Measurements from ENCODE around the gene MLXIPL. TPM values are rescaled to one million over a fixed set of nuclear protein-coding genes. Genes with fewer than 3 reads are reported as not detected.
"Not testable (repeated sequence)": the region's sequence is repeated elsewhere in the genome, so short reads cannot be mapped to it uniquely, and the experiment has no call there.

The MLXIPL gene
- total RNA-seq, 1 experiment from 2014 or later = 19.8 TPM

GRCh38 chr7:73621168-73622063 lies 2.9 kb downstream of the MLXIPL start:
- ChIA-PET CTCF (no interaction called here), POLR2A (no interaction called here)
- Mint-ChIP-seq H3K27ac (ENCODE audit: unreplicated experiment) (no peak overlapping the region), H3K9me3 (ENCODE audit: unreplicated experiment) (no peaks in the 10 kb centered on the region), H3K36me3 (ENCODE audit: insufficient read depth, unreplicated experiment) (peaks cover 6% of the 10 kb centered on the region), H3K27me3 (ENCODE audit: insufficient read depth, unreplicated experiment) (no peaks in the 10 kb centered on the region), H3K4me1 (ENCODE audit: low read depth, unreplicated experiment) (peaks cover 8% of the 10 kb centered on the region), H3K4me3 (ENCODE audit: unreplicated experiment) (no peak overlapping the region)
- intact Hi-C loops (cut with micrococcal nuclease; ENCODE audit: unreplicated experiment) = loop anchor here (5.0 kb wide), 1 partner anchor 96 kb away; the partner anchor contains the start of gene STX1A
- Histone ChIP-seq H3K9me3 (no peaks in the 10 kb centered on the region), H3K4me3 (ENCODE audit: low read depth, low read length) (no peak overlapping the region), H3K4me1 (peaks cover 18% of the 10 kb centered on the region), H3K36me3 (ENCODE audit: control insufficient read depth, insufficient read depth, low read length) (no peaks in the 10 kb centered on the region), H3K27me3 (replicated peaks; ENCODE audit: control insufficient read depth, insufficient read depth, low read length) (no peaks in the 10 kb centered on the region)
- no peak for DNase-seq
- BruUV-seq (replicated peaks) = no TSS peak
- TF ChIP-seq, protein P1, sequence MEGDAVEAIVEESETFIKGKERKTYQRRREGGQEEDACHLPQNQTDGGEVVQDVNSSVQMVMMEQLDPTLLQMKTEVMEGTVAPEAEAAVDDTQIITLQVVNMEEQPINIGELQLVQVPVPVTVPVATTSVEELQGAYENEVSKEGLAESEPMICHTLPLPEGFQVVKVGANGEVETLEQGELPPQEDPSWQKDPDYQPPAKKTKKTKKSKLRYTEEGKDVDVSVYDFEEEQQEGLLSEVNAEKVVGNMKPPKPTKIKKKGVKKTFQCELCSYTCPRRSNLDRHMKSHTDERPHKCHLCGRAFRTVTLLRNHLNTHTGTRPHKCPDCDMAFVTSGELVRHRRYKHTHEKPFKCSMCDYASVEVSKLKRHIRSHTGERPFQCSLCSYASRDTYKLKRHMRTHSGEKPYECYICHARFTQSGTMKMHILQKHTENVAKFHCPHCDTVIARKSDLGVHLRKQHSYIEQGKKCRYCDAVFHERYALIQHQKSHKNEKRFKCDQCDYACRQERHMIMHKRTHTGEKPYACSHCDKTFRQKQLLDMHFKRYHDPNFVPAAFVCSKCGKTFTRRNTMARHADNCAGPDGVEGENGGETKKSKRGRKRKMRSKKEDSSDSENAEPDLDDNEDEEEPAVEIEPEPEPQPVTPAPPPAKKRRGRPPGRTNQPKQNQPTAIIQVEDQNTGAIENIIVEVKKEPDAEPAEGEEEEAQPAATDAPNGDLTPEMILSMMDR (IDR thresholded peaks at IDR 0.05; ENCODE audit: insufficient read depth in 1 of 2, low read depth in 1 of 2, low read length in 1 of 2, severe bottlenecking in 1 of 2, unreplicated experiment in 1 of 2) = no peak

GRCh38 chr7:73619394-73619793 lies 4.9 kb downstream of the MLXIPL start:
- H3K9me3 ChIP-seq; H3K4me1 Mint-ChIP-seq (ENCODE audit: low read depth, unreplicated experiment); H3K36me3 ChIP-seq (ENCODE audit: control insufficient read depth, insufficient read depth, low read length); BruUV-seq (replicated peaks); intact Hi-C loops (cut with micrococcal nuclease; ENCODE audit: unreplicated experiment); DNase-seq; H3K9me3 Mint-ChIP-seq (ENCODE audit: unreplicated experiment); H3K27me3 Mint-ChIP-seq (ENCODE audit: insufficient read depth, unreplicated experiment); H3K27ac Mint-ChIP-seq (ENCODE audit: unreplicated experiment); H3K4me3 ChIP-seq (ENCODE audit: low read depth, low read length); H3K36me3 Mint-ChIP-seq (ENCODE audit: insufficient read depth, unreplicated experiment); H3K4me3 Mint-ChIP-seq (ENCODE audit: unreplicated experiment); H3K27me3 ChIP-seq (replicated peaks; ENCODE audit: control insufficient read depth, insufficient read depth, low read length); POLR2A ChIA-PET: not testable (repeated sequence)
- H3K4me1 ChIP-seq = peaks cover 14% of the 10 kb centered on the region
- CTCF ChIA-PET = interaction anchor here (0.7 kb wide), 1 partner anchor 33 kb away, joined by 5 read pairs; no protein-coding TSS in a partner anchor

DNA sequence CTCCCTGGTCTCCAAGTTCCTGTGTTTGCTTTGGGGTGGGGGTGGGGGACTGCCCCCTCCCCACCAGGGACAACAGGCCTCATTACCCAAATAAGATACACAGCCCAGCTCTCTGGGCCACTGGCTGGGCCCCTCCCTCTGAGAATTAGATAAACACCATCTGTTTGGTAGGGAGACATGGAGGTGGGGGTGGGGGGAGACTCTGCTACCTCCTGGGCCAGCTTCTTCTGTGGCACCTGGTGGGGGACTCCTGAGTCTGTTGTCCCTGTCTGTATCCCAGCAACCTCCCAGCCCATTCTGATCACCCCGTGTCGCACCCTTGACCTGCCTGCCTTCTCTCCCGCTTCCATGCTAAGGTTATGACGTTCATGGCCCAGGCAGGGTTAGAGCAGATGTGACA lies 5.8 kb downstream of the MLXIPL start:
- peaks cover 19% of the 10 kb centered on the region for H3K4me1 ChIP-seq
- Mint-ChIP-seq H3K36me3 (ENCODE audit: insufficient read depth, unreplicated experiment) (peaks cover 6% of the 10 kb centered on the region), H3K4me1 (ENCODE audit: low read depth, unreplicated experiment) (peaks cover 3% of the 10 kb centered on the region), H3K9me3 (ENCODE audit: unreplicated experiment) (no peaks in the 10 kb centered on the region), H3K27ac (ENCODE audit: unreplicated experiment) (no peak overlapping the region), H3K4me3 (ENCODE audit: unreplicated experiment) (no peak overlapping the region), H3K27me3 (ENCODE audit: insufficient read depth, unreplicated experiment) (no peaks in the 10 kb centered on the region)
- no peak overlapping the region for H3K4me3 ChIP-seq (ENCODE audit: low read depth, low read length)
- no peaks in the 10 kb centered on the region; the same call in 1 of the 2 replicates for H3K36me3 ChIP-seq (ENCODE audit: control insufficient read depth, insufficient read depth, low read length)
- ChIA-PET POLR2A (no interaction called here), CTCF (interaction anchor here (1.2 kb wide), 1 partner anchor 12 kb away, joined by 4 read pairs; no protein-coding TSS in a partner anchor)
- TF ChIP-seq, protein P1 (IDR thresholded peaks at IDR 0.05; ENCODE audit: insufficient read depth in 1 of 2, low read depth in 1 of 2, low read length in 1 of 2, severe bottlenecking in 1 of 2, unreplicated experiment in 1 of 2) = no peak
- intact Hi-C loops (cut with micrococcal nuclease; ENCODE audit: unreplicated experiment) = no loop called here
- H3K27me3 ChIP-seq (replicated peaks; ENCODE audit: control insufficient read depth, insufficient read depth, low read length) = no peaks in the 10 kb centered on the region
- no peak for DNase-seq
- BruUV-seq (replicated peaks) = no TSS peak
- no peaks in the 10 kb centered on the region for H3K9me3 ChIP-seq

DNA sequence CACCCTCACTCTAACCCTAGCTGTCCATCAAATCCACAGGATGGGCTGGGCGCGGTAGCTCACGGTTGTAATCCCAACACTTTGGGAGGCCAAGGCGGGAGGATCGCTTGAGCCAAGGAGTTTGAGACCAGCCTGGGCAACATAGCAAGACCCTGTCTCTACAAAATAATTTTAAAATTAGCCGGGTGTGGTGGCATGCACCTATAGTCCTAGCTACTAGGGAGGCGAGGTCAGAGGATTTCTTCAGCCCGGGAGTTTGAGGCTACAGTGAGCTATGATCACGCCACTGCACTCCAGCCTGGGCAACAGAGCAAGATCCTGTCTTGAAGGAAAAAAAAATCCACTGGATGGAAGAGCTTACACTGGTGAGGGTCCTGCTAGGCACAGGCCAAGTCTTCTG lies 6.8 kb downstream of the MLXIPL start:
- DNase-seq; H3K4me1 Mint-ChIP-seq (ENCODE audit: low read depth, unreplicated experiment); H3K4me3 Mint-ChIP-seq (ENCODE audit: unreplicated experiment); H3K27me3 ChIP-seq (replicated peaks; ENCODE audit: control insufficient read depth, insufficient read depth, low read length); BruUV-seq (replicated peaks); H3K9me3 ChIP-seq; H3K27me3 Mint-ChIP-seq (ENCODE audit: insufficient read depth, unreplicated experiment); POLR2A ChIA-PET; H3K9me3 Mint-ChIP-seq (ENCODE audit: unreplicated experiment); H3K36me3 ChIP-seq (ENCODE audit: control insufficient read depth, insufficient read depth, low read length); H3K36me3 Mint-ChIP-seq (ENCODE audit: insufficient read depth, unreplicated experiment); H3K4me3 ChIP-seq (ENCODE audit: low read depth, low read length); H3K27ac Mint-ChIP-seq (ENCODE audit: unreplicated experiment); intact Hi-C loops (cut with micrococcal nuclease; ENCODE audit: unreplicated experiment): not testable (repeated sequence)
- H3K4me1 ChIP-seq = peaks cover 16% of the 10 kb centered on the region
- CTCF ChIA-PET = interaction anchor here (1.0 to 1.2 kb wide), 2 partner anchors 10 to 11 kb away, joined by 3 to 4 read pairs; no protein-coding TSS in a partner anchor
